GM18502 (cell line): ENCODE measurements around the gene SDHB.

Experiments used
- ATAC-seq: cut with Tn5 transposase; IDR thresholded peaks from one replicate; pipeline ENCODE4 v1.9.1; 2021; ENCODE audit warnings: mild to moderate bottlenecking; ENCODE audit not compliant: unreplicated experiment, poor library complexity

Gene SDHB

GRCh38 chr1:16992102-16992501, 61.7 kb downstream of the SDHB start:
- no peak for ATAC-seq

- ATAC-seq: no peak
These were observed 62.3 kb downstream of the SDHB start for GRCh38 chr1:16991571-16991970.

GRCh38 chr1:16989676-16990391, 64.0 kb downstream of the SDHB start:
- no peak for ATAC-seq

- no peak for ATAC-seq
These were observed 65.6 kb downstream of the SDHB start for GRCh38 chr1:16988210-16988609.

DNA sequence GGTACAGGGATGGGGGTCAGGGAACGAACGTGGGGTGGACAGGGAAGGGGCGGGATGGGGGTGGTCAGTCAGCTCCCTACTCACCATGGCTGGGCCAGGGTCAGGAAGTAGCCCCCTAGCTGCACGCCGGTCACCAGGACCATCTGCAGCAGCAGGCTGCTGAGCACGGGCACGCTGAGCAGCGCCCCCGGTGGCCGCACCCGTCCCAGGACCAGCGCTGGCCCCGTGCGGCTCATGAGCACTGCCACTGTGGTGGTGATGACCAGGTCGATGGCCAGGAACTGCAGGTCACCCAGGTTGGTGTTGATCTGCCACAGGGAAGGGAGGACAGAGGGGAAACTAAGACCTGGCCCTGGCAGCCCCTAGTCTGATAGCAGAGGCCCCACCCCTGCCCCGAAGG, 66.9 kb downstream of the SDHB start:
- no peak for ATAC-seq

GRCh38 chr1:16986560-16986959, 67.3 kb downstream of the SDHB start:
- no peak for ATAC-seq

- ATAC-seq: no peak
These were observed 67.7 kb downstream of the SDHB start for GRCh38 chr1:16986113-16986512.

DNA sequence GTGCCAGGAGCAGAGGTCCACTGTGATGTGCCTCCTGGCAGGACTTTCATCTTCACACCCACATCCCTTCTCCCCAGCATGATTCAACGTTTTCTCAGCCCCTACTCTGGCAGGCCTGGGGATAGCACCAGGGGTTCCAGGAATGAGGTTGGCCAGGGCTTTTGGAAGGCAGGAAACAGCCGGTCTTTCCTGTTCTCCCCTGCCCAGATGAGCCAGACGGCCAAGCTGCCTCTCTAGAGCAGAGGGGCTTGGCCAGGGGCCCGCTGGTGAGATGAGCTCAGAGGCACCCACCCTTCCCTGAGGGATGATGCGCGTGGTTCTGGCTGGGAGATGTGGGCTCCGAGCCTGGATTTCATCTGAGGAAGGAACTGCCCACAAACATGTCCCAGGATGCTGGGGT, 69.1 kb downstream of the SDHB start:
- no peak for ATAC-seq

GRCh38 chr1:16983649-16984048, 70.2 kb downstream of the SDHB start:
- ATAC-seq: no peak

DNA sequence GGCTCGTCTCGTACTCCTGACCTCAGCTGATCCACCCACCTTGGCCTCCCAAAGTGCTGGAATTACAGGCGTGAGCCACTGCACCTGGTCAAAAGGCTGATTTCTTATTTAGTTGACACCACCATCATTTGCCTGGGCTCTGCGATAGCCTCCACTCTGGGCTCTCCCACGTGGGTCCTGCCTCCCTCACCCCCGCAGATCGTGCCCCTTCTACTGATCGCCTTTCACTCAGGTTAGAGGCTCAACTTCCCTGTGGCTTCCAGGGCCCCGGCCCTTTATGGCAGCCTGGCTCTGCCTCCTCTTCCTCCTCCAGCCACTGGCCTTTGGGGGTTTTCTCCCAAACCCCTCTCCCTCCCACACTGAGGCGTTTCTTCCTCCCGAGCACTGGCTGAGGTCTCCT, 70.9 kb downstream of the SDHB start:
- no peak for ATAC-seq

GRCh38 chr1:16981269-16981849, 72.5 kb downstream of the SDHB start:
- no peak for ATAC-seq

- no peak for ATAC-seq
These were observed 73.2 kb downstream of the SDHB start, which contains the start of gene MFAP2 for GRCh38 chr1:16980473-16981268. Gene MFAP2 (minus strand): TSS chr1:16980620. CDS start chr1:16978273, 2,347 bp downstream.

- ATAC-seq: no peak
These were observed 74.1 kb downstream of the SDHB start for GRCh38 chr1:16979475-16980327.

GRCh38 chr1:16978567-16979474, 75.0 kb downstream of the SDHB start:
- ATAC-seq: no peak

DNA sequence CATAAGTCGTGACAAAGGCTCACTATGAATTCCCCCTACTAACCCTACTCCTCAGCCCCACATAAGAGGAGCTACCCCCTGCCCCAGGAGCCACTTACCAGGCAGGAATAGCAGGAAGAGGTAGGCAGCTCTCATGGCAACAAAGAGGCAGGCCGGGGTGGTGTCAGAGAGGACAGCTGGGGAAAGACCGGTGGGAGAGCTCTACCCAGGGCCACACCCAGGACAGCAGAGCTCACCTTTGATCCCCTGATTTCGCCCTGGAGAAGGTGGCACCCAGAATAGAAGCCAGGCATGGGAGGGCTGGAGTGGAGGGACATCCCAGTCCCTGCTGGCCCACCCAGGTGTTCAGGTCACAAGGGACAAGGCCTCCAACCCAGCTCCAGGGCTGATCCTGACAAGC, 75.7 kb downstream of the SDHB start:
- ATAC-seq: no peak

GRCh38 chr1:16977377-16977776, 76.5 kb downstream of the SDHB start:
- no peak for ATAC-seq

DNA sequence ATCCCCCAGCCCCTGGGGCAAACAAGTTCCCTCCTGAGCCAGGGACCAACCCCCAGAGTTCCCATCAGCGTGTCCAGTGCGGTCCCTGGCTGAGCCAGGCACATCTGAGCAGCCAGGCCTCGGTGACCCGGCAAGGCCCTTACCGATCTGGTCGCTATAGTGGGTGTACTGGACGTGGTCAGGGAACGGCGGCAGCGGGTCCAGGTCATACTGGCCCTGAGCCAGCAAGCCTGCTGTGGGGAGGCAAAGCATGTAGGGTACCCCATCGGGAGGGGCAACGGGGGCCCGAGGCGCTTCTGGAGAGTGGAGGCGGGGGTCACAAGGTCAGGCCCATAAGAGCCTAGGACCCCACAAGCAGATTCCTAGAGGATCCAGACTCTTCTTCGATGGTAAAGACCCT, 76.9 kb downstream of the SDHB start:
- ATAC-seq: no peak

DNA sequence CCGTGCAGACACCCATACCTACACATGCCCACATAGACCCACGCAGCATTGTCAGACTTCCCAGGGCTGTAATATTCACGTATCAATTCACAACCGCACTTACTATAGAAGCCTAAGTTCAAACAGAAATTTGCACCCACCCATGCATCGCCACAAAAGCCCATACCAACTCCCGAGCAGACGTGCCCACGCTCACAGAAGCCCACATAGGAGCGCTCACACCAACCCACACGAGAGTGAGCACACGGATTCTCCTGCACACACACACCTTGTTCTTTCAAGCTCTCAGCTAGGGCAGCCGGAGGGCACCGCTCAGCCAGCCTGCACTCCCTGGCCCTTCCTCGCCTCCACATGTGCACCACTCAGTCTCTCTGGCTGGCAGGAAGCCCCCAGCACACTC, 78.0 kb downstream of the SDHB start:
- no peak for ATAC-seq

- no peak for ATAC-seq
These were observed 78.6 kb downstream of the SDHB start for GRCh38 chr1:16975211-16975610.
